Dedifferentiated amniotic fluid mesenchymal stem cell (primary cell): Measurements from ENCODE around the gene ASCL5.

Experiments used
- DNase-seq: peaks from one replicate; pipeline ENCODE4 v3.0.0-alpha.2; 2016; ENCODE audit errors: extremely low spot score

The ASCL5 gene

DNA sequence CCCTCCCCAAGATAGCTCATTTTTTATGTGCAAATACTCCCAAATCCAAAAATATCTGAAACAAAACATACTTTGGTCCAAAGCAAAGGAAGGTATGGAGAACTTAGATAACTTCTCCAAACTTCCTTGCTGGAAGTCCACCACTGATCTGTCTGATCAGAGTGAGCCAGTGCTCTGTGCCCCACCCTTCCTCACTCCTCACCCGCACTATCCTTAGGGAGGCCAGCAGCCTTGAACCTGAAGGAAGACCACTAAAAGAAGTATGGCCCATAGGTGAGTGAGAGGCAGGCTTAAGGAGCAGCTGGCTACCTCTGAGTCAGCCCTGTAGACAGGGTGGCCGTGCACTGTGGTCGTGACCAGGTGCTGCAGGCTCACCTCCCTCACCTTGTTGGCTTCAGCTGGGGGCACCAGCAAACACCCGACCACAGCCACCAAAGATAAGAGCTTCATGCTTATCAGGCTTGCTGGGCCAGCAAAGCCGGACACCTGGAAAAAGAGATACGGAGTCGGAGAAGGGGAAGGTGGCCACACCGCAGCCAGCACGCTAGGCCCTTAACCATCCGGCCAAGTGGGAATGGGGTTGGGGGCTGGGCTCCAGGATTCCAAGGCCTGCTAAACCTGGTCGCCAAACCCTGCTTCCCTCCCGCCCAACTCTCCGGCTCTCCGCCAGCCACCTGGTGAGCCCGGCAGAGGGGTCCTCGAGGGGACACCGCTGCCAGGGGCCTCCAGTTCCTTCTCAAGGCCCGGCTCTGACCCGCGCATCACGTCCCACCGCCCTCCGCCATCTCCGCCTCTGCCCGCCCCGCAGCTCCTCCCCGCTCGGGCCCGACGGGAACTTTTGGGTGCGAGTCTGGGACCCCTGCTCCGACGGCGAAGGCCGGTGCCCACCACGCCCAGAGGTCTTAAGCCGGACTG, 26.7 kb upstream of the ASCL5 start:
- no peak for DNase-seq

DNA sequence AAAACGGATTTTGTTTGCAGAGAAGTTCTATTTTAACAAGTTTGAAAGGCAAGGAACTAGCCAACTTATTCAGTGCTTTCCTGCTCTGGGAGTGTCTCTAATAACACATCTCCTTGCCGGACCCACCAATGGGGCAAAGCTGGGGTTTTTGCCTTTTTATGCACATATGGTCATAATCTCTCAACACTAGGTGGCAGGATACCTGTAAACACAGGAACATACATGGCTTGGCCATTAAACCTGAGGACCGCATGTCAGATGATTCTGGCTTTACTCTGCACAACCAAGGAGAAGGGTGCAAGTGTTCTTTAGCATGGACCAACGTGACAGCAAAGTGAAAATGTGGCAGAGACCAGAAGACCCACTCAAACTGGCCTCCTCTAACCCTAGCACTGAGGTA, 22.4 kb upstream of the ASCL5 start:
- DNase-seq, result no peak

DNA sequence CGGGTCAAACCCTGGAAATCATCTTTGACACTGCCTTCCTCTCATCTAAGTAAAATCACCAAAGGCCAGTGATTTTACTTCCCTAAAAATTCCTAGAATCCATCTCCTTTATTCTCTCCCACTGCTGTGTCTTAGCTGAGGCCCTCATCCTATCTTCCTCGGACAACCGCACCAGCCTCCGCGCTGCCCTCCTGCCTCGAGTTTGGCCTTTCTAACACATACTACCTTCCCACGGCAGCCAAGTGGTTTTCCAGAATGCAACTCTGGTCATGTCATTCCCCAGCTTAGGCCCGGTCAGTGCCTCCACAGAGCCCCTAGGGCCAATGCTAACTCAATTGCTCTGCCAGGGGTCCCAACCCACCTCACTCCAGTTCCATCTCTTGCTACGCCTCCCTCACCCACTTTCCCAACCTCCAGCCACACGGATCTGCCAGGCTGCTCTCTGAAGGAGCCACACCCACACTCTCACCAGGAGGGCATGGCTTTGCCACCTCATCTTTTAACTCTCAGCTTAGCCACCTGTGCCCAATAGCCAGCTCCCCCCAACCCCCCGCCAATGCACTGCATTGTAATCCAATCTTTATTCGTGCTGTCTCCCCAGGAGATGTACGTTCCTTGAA, 20.5 kb upstream of the ASCL5 start:
- no peak for DNase-seq

DNA sequence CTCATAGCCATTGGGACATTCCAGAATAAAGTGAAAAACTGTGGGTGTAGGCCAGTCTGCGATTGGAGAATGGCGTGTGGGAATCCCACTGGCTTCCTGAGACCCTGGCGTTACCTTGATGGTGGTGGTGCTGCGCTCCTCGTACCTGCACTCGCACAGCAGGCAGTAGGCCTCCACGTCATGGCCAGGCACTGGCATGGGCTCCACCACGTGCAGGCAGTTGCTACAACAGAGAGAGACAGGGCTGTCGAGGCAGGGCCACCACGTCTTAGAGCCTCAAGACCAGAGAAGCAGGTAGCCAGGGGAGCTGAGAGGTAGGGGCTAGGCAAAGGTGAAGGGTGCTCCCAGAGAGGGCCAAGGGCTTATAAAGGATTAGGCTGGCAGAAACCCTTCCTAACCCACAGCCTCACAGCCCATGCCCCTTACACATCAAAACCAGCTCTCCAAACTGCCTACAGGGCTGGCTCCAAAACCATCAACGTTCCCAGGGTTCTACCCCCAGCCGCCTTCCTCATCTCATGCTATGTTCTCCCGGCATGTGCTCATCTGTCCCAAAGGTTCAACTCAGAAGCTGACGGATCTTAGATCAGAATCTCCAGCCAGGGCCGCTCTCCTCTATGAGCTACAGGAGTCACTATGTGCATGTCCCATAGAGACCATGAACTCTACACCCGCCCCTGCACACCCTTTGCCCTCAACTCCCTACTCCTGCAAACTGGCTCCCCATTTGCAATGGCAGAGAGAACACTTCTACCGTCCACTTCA, 19.8 kb upstream of the ASCL5 start:
- no peak for DNase-seq

DNA sequence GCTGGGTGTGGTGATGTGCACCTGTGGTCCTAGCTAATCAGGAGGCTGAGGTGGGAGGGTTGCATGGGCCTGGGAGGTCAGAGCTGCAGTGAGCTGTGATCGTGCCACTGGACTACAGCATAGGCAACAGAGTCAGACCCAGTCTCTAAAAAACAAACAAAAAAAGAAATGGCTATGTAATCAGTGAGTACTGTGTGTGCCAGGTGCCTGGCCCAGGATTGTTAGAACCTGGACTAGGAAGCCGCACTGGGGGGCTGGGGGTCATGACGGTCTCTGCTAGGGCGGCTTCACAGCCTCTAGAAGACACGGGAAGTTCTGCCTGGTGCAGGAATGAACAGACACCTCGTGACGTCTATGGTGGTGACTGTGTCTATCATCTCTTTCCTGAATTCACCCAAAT, 18.8 kb upstream of the ASCL5 start:
- no peak for DNase-seq

DNA sequence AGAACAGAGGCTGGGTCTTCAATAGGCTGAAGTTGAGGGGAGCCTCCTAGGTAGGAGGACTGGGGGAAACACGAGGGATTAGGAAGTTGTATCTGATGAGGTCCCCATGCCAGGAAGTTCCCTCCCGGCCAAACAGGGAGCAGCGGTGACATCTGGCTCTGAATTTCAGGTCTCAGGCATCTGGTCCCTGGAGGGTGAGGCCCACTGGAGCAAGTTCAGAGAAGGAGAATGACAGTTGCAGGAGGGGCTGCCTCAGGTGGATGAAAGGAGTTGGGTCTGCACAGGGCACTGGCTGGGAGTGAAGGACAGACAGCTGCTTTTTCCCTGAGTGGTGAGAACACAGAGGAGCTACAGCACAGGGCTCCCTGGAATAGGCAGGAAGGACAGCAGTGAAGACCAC, 18.1 kb upstream of the ASCL5 start:
- DNase-seq, result no peak

DNA sequence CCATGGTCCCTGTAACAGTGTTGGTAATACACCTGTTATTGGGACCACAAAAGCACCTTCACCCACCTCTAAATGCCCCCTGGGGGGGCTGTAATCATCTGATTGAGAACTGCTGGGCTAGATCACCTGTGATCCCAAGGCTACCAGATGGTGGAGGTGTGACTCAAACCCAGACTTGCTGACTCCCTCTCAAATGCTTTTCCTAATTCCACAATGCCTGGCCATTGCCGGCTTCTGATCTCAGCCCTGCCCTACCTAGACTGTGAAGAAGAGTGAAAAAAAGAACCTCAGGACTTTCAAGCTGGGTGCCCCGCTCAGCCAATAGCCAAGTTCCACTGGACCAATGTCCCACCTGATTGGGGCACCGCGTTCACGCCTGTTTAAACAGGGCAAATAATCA, 17.7 kb upstream of the ASCL5 start:
- no peak for DNase-seq

DNA sequence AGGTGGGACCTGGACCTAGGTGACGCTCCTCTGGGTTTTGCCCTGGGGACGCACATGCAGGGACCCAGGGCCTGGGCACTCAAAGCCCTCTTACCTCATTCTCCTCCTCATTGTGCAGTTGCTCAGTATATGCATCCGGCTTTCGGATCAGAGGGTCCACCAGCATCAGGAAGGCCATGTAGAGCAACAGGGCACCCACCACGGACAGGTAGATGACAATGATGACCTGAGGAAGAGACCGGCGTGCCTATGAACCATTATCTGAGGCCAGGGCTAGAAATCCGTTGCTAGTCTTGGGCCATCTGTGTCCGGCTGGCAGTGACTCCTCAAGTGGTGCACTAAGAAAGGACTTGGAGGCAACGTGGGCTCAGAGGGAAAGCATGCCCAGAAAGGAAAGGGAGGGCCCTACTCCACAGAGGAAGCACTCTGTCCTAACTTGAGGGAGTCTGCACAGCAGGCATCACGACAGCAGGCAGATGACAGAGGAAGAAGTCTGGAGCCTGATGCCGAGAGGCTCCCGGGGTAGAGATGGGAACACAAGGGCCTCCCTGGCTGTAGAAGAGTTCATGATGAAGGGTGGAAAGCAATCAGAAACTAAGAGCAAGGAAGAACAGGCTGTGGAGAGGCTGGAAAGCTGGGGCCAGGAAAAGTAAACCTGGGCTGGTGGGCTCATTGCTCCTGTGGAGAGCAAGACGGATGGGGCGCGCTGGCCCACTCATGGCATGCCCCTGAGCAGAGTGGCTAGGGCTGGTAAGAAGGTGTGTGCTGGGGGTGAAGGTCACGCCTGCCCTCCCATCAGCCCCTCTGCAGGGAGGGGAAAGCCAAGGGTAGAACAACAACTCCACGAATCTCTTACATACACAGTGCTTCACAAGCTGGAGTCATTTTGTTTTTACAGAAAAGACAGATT, 17.0 kb upstream of the ASCL5 start:
- no peak for DNase-seq

DNA sequence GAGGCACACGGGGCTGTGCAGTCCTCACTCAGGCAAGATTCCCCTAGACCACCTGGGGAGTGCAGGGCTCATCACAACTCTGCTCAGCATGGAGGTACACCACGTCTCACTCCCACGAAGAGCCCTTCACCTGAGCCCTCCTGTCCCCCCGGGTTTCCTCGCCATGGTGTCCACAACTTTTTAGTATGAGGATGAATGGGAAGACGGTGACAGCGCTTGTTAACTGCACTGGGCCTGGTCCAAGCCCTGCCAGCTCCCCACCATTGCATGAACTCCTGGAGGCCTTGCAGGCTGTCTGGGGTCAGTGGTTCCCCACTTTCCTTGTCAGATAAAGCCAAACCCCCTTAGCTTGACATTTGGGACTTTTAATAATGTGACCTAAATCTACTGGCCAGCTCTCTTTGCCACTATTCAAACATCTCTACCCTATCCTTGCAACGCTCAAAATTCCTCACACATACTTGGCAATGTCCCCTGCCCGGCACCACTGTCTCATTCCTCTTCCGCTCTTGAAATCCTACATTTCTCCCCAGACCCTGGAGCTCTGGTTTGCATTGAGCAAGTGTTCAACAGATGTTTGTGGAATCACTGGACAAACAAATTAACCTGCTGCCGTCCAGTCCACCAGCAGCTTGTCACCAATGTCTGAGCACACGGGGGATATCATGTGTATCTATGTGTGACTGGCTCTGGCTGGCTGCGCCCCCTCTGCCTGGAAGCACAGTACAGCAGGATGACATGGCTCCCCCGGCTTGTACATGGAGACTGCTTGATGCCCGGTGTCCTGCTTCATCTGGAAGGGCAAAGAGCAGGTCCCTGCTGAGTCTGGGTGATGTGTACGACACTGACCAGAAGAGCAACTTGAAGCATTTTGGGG, 16.1 kb upstream of the ASCL5 start:
- no peak for DNase-seq

DNA sequence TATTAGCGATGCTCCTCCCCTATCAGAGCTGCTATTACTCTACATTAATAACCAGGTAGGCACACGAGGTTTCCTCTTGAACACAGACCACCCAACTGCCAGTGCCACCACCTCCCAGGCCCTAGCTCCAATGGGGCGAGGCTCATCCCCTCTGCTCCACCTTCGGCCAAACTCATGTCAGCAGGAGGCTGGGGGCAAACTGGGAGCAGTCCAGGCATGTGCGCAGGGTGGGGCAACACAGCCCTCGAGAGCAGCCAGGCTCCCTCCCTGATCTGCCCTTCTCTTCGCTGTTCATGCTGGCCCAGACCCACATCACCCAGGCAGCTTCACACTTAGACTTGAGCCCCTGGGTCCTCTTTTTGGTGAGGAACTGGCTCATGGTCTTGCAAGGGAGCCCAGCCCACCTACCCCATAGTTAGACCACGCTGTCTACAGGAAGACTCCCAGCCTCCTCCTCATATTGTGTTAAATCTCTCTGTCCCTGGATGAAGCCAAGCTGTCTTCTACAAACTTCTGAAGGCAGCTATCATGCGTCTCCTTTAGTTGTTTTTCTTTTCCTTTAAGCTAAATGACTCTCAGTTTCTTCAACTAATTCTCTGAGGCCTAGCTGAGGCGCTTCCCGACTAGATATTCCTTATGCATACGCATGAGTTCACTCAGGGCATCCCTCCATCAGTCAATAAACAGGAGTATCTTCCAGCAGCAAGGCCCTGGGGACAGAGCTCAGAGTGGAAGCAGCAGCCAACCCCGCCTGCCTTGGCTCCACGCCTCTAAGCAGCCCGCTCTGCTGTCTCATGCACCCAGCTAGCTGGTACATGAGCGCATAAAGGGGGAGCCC, 15.2 kb upstream of the ASCL5 start:
- DNase-seq, result no peak

DNA sequence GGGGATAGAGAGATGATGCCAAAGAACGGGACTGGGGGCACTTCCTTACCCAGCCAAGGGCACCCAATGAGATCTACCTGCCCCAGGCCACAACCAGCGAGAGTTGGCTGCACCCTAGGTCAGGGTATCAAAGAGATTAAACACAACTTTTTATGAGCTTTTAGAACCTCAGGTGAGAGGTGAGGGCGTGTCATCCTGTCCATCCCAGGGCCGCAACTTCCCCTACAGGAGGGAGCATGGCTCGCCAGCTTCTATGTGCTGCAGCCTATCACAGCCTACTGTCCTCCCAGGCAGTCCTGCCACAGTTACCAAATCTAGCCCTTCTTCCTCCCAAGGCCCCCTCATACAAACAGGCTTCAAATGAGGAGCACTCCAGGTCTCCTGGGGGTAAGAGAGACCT, 14.4 kb upstream of the ASCL5 start:
- DNase-seq, result no peak

DNA sequence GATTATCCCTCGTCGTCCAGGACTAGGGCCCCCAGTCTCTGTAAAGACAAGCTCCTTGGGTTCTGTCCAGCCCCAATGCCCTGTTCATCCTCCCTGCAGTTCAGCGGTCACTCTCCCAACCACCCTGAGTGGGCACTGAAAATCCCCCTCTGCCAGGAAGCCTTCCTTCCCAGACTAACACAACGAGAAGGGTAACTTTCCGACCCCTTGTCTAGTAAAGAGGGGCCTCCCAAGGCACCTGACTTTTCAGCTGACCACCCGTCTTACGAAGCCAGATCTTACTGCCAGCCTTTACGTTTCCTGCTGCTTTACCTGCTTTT, 13.9 kb upstream of the ASCL5 start:
- DNase-seq, result no peak

DNA sequence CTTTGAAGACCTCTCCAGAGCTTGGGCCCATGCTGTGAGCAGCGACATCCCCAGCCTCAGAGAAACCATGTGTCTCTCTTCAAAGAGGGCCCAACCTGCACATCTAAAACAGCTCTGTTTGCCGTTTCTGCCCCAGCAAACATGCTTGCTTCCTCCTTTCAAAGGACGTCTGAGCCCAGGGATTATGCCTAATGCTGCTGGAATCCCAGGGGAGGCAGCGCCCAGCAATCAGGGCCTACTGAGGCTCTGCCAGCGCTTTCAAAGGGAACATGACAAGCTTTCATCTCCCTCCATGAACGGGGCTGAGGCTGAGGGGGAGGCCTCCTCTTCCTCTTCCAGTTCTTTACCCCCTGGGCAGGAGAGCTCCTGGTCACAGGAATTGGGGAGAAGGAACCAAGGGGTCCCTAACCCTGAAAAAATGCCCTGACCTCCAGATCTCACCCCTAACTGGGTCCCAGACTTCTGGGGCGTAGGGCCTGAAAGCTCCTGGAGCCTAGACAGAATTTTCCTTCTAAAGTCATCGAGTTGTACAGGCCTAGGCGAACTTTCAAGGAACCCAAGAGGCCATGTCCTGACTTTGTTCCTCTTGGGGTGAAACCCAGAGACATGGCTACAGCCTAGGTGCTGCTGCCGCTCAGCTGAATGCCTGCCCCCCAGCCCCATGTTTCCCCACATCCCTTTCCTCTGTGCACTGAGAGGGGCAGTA, 13.4 kb upstream of the ASCL5 start:
- DNase-seq, result no peak

DNA sequence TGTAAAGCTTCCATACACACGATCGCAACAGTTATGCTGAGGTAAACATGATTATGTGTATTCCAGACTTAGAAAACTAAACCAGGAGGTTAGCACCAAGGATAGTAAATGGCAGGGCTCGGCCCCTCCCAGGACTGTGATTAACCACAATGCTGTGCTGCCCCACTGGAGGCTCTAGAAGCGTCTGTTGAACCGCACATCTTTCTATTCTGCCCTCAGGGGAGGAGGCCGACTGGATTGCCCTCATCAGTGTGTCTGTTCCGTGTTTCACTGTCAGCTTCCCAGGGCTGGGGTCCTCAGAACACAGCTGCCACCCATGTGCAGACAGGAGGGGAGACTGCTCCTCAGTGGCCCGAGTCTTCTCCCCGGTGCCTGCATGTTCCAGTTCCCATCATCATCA, 12.8 kb upstream of the ASCL5 start:
- no peak for DNase-seq

DNA sequence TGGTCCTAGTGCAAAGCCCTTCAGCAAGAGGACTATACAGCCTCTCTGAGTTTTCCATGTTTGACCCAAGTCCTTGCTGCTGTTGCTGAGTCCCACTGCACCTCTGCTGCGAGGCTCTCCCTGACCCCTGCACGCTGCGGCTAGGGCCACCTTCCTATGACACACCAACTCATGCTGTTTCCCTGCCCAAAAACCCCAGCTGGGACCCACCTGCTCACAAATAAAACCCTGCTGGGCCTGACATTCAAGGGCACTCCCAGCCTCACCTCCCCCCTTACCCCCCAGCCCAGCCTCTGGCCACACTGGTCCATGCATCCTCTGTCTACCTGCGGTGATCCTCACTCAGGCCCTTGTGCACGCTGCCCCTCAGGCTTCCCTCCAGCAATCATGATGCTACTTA, 12.3 kb upstream of the ASCL5 start:
- no peak for DNase-seq

DNA sequence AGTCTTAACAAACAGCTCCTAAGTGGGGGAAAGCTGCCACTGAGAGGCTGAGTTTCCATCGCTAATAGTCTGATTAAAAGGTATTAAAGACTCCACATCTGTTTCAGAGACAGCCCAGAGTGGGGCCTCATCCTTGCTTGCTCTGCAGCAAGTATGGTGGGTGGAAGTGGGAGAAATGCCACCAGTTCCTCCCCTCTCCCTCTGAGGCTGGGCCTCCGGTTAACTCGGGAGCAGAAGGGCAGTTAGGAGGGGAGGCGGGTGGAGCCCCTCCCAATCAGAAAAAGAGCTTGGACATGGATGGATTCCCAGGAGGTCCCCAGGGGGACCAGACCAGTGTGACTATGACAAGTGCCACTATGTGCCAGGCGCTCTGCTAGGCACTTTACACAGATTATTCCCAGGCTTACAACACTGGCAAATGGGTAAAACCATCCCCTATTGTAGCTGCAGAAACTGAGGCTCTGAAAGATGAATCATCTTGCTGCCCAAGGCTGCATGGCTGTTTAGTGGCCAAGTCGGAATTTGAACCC, 11.4 kb upstream of the ASCL5 start:
- DNase-seq, result no peak

DNA sequence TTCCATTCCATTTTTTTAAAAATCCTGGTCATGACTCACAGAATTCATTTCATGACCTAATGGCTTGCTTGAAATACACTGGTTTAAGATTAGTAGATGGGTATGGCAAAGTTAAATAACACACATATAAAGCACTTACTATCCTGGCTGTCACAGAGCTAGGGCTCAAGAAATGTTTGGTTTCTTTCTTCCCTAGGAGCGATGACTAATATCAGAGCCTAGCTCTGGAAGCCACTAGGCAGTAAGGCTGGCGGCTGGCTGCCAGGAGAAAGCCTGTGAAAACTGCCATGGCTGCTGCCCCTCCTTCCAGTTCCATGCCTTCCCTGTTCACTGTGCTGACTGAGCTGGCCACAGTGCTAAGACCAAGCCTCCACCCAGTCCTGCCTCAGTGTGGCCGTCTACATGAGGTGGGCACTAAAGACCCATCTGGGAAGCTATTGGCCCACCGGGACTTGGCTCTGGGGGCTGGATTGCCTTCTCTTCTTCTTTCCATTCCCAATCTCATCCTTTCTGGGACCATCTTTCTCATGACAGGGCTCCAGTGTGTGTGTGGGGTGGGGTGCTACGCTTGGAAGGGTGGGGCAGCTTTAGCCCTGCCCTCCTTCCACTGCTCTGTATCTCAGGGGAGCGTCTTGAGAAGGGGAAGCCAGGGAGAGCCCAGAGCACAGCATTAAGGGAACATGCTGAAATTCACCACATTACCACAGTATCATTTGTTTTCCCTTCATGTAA, 10.8 kb upstream of the ASCL5 start:
- peak; percentile 89 for DNase-seq

DNA sequence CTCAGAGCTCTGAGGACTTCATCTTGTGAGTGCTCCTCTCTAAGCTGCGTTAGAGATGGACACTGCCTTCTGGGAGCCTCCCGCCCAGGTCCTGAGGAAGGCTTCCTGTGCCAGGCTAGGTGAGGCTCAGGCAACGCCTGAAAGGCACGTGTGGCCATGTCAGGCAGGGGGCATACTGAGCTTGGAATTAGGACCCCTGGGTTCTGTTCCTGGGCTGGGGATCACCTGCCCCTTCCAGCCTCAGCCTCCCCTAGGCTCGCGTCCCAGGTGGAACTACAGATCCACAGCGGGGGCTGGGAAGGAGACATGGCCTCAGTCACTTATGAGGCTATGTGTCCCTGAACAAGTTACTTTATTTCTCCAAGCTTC, 10.0 kb upstream of the ASCL5 start:
- no peak for DNase-seq
